Tibial nerve (tissue), 4 donors: ENCODE data around the gene GRID1.

Experiments used
- EP300 ChIP-seq, 2 donors: sonication (generic); formaldehyde crosslinking; IDR thresholded peaks; one replicate each; pipeline ENCODE4 v1.6.1; 2017; ENCODE audit warnings: antibody characterized with exemption in 2 of 2, mild to moderate bottlenecking in 1 of 2
- POLR2A ChIP-seq, 2 donors: fragments of 450-650 bp; IDR thresholded peaks; one replicate each; pipeline ENCODE4 v1.6.1; 2017; ENCODE audit warnings: antibody characterized with exemption in 2 of 2, mild to moderate bottlenecking in 2 of 2, moderate library complexity in 2 of 2
- TF ChIP-seq, protein P1 (sequence below), 5 experiments: fragments of 200-600 bp in 3 of 5; fragments of 450-650 bp in 2 of 5; sonication (generic) in 3 of 5; IDR thresholded peaks; one replicate each; pipeline ENCODE4 v1.5.1; 2016 to 2019; ENCODE audit warnings: antibody characterized with exemption in 5 of 5, mild to moderate bottlenecking in 3 of 5, moderate library complexity in 2 of 5

DNA sequence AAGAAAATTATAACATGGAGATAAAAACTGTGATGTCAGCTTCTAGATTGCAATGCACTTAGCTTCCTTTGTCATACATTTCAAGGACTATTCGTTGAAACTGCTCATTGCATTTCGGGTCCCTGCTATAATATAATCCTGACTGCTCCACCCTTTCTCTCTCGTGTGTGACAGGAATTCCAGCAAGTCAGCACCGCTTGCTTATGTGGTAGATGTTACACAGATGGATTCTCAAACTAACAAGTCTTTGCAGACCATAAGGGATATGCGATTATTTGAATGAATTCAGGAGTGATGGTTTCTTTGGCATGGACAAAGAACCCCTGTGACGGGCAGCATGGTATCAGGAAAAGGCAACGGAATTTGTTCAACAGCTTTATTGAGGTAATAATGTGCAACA lies 184.0 kb downstream of the GRID1 start:
- no peak for TF ChIP-seq POLR2A (IDR thresholded peaks at IDR 0.05)
- TF ChIP-seq, protein P1, sequence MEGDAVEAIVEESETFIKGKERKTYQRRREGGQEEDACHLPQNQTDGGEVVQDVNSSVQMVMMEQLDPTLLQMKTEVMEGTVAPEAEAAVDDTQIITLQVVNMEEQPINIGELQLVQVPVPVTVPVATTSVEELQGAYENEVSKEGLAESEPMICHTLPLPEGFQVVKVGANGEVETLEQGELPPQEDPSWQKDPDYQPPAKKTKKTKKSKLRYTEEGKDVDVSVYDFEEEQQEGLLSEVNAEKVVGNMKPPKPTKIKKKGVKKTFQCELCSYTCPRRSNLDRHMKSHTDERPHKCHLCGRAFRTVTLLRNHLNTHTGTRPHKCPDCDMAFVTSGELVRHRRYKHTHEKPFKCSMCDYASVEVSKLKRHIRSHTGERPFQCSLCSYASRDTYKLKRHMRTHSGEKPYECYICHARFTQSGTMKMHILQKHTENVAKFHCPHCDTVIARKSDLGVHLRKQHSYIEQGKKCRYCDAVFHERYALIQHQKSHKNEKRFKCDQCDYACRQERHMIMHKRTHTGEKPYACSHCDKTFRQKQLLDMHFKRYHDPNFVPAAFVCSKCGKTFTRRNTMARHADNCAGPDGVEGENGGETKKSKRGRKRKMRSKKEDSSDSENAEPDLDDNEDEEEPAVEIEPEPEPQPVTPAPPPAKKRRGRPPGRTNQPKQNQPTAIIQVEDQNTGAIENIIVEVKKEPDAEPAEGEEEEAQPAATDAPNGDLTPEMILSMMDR (IDR thresholded peaks at IDR 0.05) = no peak
- no peak for TF ChIP-seq EP300 (IDR thresholded peaks at IDR 0.05)
